Activated B cell treated with CpG ODN at 0.5 μM for 24 hours (primary cell): Measurements from ENCODE around the gene APOA4. TPM values are rescaled to one million over a fixed set of nuclear protein-coding genes. Genes with fewer than 3 reads are reported as not detected.

ENCODE experiments used
- ATAC-seq: fragments of 200-7000 bp; cut with Tn5 transposase; one replicate; pipeline ENCODE4 v1.10.0; 2021; ENCODE audit warnings: low read depth, mild to moderate bottlenecking, moderate library complexity
- CTCF ChIA-PET: fragments of 350-600 bp; sonication (Branson Sonifier 250); formaldehyde crosslinking; loops from one replicate; lab custom pipeline; 2021; ENCODE audit warnings: antibody characterized with exemption; lab: Charles Lee
- POLR2A ChIA-PET: fragments of 350-600 bp; sonication (Branson Sonifier 250); formaldehyde crosslinking; loops from one replicate; lab custom pipeline; 2021; ENCODE audit warnings: antibody characterized with exemption; lab: Charles Lee
- DNase-seq: peaks from one replicate; pipeline ENCODE4 v3.0.0; 2022
- H3K27ac Mint-ChIP-seq: one replicate; pipeline ENCODE4 v1.8.0; 2020; ENCODE audit warnings: mixed read lengths
- H3K27me3 Mint-ChIP-seq: one replicate; pipeline ENCODE4 v1.8.0; 2021; ENCODE audit warnings: mixed read lengths
- H3K36me3 Mint-ChIP-seq: one replicate; pipeline ENCODE4 v1.8.0; 2021; ENCODE audit warnings: low read depth, mixed read lengths
- H3K4me1 Mint-ChIP-seq: one replicate; pipeline ENCODE4 v1.8.0; 2021; ENCODE audit warnings: mixed read lengths
- H3K4me3 Mint-ChIP-seq: one replicate; pipeline ENCODE4 v1.8.0; 2020; ENCODE audit warnings: mild to moderate bottlenecking, mixed read lengths
- H3K9me3 Mint-ChIP-seq: one replicate; pipeline ENCODE4 v1.8.0; 2020; ENCODE audit warnings: mixed read lengths
- intact Hi-C: fragments of 100-400 bp; cut with micrococcal nuclease; formaldehyde crosslinking; loops from one replicate; pipeline ENCODE4 v1.15.1; 2024
- total RNA-seq: library from RNA; stranded (reverse); gene quantifications from 2 replicates; pipeline ENCODE4 v1.2.3, GENCODE V29; 2022
- TF ChIP-seq, protein P1 (sequence below): fragments of 200-600 bp; IDR thresholded peaks from one replicate; pipeline ENCODE4 v1.8.0; 2022; ENCODE audit warnings: antibody characterized with exemption, mild to moderate bottlenecking

APOA4 gene
- total RNA-seq, 1 donor from 2014 or later = not detected

DNA sequence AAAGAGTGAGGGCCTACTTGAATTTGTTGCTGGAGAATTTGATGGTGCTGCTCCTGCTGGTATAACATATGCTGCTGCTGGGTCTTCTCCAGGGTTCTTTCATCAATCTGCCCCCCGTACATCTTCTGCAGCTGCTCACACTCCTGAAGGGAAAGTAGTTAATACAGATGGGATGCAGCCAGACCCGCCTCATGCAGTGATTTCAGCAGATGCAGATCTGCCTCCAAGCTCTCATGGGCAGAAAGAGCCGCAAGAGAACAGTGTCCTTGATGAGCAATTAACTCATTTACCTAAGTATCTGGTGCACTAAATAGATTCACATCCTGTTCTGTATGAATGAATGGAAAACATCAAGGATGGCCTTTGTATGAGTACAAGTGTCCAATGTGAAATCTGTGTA lies 39.1 kb upstream of the APOA4 start:
- H3K27me3 Mint-ChIP-seq = no peaks in the 10 kb centered on the region
- DNase-seq (no peak), ATAC-seq (no peak)
- no peaks in the 10 kb centered on the region for H3K4me1 Mint-ChIP-seq
- H3K4me3 Mint-ChIP-seq = no peak overlapping the region
- no peak overlapping the region for H3K27ac Mint-ChIP-seq
- TF ChIP-seq, protein P1, sequence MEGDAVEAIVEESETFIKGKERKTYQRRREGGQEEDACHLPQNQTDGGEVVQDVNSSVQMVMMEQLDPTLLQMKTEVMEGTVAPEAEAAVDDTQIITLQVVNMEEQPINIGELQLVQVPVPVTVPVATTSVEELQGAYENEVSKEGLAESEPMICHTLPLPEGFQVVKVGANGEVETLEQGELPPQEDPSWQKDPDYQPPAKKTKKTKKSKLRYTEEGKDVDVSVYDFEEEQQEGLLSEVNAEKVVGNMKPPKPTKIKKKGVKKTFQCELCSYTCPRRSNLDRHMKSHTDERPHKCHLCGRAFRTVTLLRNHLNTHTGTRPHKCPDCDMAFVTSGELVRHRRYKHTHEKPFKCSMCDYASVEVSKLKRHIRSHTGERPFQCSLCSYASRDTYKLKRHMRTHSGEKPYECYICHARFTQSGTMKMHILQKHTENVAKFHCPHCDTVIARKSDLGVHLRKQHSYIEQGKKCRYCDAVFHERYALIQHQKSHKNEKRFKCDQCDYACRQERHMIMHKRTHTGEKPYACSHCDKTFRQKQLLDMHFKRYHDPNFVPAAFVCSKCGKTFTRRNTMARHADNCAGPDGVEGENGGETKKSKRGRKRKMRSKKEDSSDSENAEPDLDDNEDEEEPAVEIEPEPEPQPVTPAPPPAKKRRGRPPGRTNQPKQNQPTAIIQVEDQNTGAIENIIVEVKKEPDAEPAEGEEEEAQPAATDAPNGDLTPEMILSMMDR = no peak
- ChIA-PET POLR2A (no interaction called here), CTCF (interaction anchor here (2.1 kb wide), 1 partner anchor 244 kb away, joined by 7 read pairs; no protein-coding TSS in a partner anchor)
- intact Hi-C loops = no loop called here
- H3K9me3 Mint-ChIP-seq = no peaks in the 10 kb centered on the region
- H3K36me3 Mint-ChIP-seq = peaks cover 95% of the 10 kb centered on the region

GRCh38 chr11:116861539-116861938 lies 38.4 kb upstream of the APOA4 start:
- Mint-ChIP-seq H3K9me3 (no peaks in the 10 kb centered on the region), H3K36me3 (peaks cover 95% of the 10 kb centered on the region), H3K4me3 (no peak overlapping the region), H3K4me1 (no peaks in the 10 kb centered on the region), H3K27me3 (no peaks in the 10 kb centered on the region), H3K27ac (no peak overlapping the region)
- DNase-seq (no peak), ATAC-seq (no peak)
- CTCF ChIA-PET = no interaction called here
- TF ChIP-seq, protein P1 = no peak
- POLR2A ChIA-PET = no interaction called here
- intact Hi-C loops = no loop called here

GRCh38 chr11:116860303-116860702 lies 37.2 kb upstream of the APOA4 start:
- no peak overlapping the region for H3K27ac Mint-ChIP-seq
- peaks cover 5% of the 10 kb centered on the region for H3K4me1 Mint-ChIP-seq
- TF ChIP-seq, protein P1 = no peak
- H3K36me3 Mint-ChIP-seq = peaks cover 93% of the 10 kb centered on the region
- intact Hi-C loops = no loop called here
- no peak overlapping the region for H3K4me3 Mint-ChIP-seq
- H3K9me3 Mint-ChIP-seq = no peaks in the 10 kb centered on the region
- DNase-seq (no peak), ATAC-seq (no peak)
- POLR2A ChIA-PET = interaction anchor here (0.6 kb wide), 1 partner anchor 284 kb away, joined by 4 read pairs; no protein-coding TSS in a partner anchor
- CTCF ChIA-PET = no interaction called here
- no peaks in the 10 kb centered on the region for H3K27me3 Mint-ChIP-seq

DNA sequence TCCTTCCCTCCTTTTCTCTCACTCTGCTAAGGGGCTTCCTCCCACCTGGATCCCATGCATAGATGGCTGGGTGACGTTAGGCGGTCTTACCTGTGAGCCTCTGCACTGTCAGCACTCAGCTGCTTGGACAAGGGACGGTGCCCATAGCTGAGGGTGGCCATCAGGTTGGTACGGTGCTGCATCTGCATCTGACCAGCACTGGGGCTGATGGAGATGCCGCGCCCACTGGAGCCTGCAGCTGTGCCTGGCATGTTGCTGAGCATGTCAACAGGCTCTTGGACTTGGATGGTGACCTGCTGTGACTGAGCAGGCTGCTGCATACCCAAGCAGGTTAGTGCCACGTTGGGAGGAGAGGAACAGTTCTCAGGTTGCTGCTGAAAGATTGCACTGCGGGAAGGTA lies 36.1 kb upstream of the APOA4 start:
- intact Hi-C loops = no loop called here
- Mint-ChIP-seq H3K4me1 (peaks cover 14% of the 10 kb centered on the region), H3K36me3 (peaks cover 91% of the 10 kb centered on the region), H3K9me3 (no peaks in the 10 kb centered on the region), H3K4me3 (no peak overlapping the region), H3K27ac (no peak overlapping the region), H3K27me3 (no peaks in the 10 kb centered on the region)
- DNase-seq = no peak
- POLR2A ChIA-PET = interaction anchor here (1.6 kb wide), 1 partner anchor 23 kb away, joined by 3 read pairs; no protein-coding TSS in a partner anchor
- ATAC-seq = no peak
- CTCF ChIA-PET = no interaction called here
- TF ChIP-seq, protein P1 = no peak

GRCh38 chr11:116857936-116858335 lies 34.8 kb upstream of the APOA4 start:
- TF ChIP-seq, protein P1 = no peak
- no peak overlapping the region for H3K4me3 Mint-ChIP-seq
- intact Hi-C loops = no loop called here
- H3K4me1 Mint-ChIP-seq = peaks cover 27% of the 10 kb centered on the region
- CTCF ChIA-PET = no interaction called here
- no peaks in the 10 kb centered on the region for H3K27me3 Mint-ChIP-seq
- no peak overlapping the region for H3K27ac Mint-ChIP-seq
- ATAC-seq (no peak), DNase-seq (no peak)
- POLR2A ChIA-PET = interaction anchor here (1.6 kb wide), 1 partner anchor 22 kb away, joined by 3 read pairs; no protein-coding TSS in a partner anchor
- H3K36me3 Mint-ChIP-seq = peaks cover 82% of the 10 kb centered on the region
- no peaks in the 10 kb centered on the region for H3K9me3 Mint-ChIP-seq
